ENCODE measurements around the gene CBX5. TPM values are rescaled to one million over a fixed set of nuclear protein-coding genes. Genes with fewer than 3 reads are reported as not detected.

Gene CBX5
- total and polyA plus RNA-seq, 7 donors = 3.0 to 30.7 (median 18.6) TPM

- peak; percentile 81 for DNase-seq
- Histone ChIP-seq H3K9me3 (no peaks in the 10 kb centered on the region), H3K4me3 (no peak overlapping the region), H3K27ac (no peak overlapping the region), H3K27me3 (peaks cover 5 to 85% (median 43%) of the 10 kb centered on the region in 3 donors), H3K4me1 (no peaks in the 10 kb centered on the region), H3K36me3 (no peaks in the 10 kb centered on the region)
- intact Hi-C loops (cut with DNase I) = no loop called here
- TF ChIP-seq POLR2A (IDR thresholded peaks at IDR 0.05) = no peak
- peak; percentile 57 to 89 (median 83) for TF ChIP-seq CTCF (IDR thresholded peaks at IDR 0.05)
- 13 to 27% methylated on average over 16 of the region's 16 CpGs for WGBS, 2 donors
These were observed 72.2 kb downstream of the CBX5 start for GRCh38 chr12:54207539-54208294.

- Histone ChIP-seq H3K36me3 (no peaks in the 10 kb centered on the region), H3K4me1 (no peaks in the 10 kb centered on the region), H3K4me3 (no peak overlapping the region), H3K27ac (no peak overlapping the region), H3K9me3 (no peaks in the 10 kb centered on the region), H3K27me3 (peaks cover 0 to 79% (median 38%) of the 10 kb centered on the region in 3 donors)
- TF ChIP-seq POLR2A (IDR thresholded peaks at IDR 0.05) (no peak), EP300 (IDR thresholded peaks at IDR 0.05) (no peak), POLR2AphosphoS5 (IDR thresholded peaks at IDR 0.05) (no peak), CTCF (IDR thresholded peaks at IDR 0.05) (no peak)
- WGBS, 2 donors = 33 to 79% methylated on average over 1 of the region's 1 CpG
- no peak for DNase-seq
- intact Hi-C loops (cut with DNase I) = no loop called here
These were observed 73.1 kb downstream of the CBX5 start for GRCh38 chr12:54206791-54207190.

GRCh38 chr12:54204316-54204715 is 75.6 kb downstream of the CBX5 start:
- intact Hi-C loops (cut with DNase I) = no loop called here
- no peaks in the 10 kb centered on the region for H3K4me1 ChIP-seq

GRCh38 chr12:54201001-54201794 is 78.7 kb downstream of the CBX5 start:
- intact Hi-C loops (cut with DNase I) = no loop called here
- WGBS, 2 donors = 16 to 21% methylated on average over 8 of the region's 8 CpGs

More at GRCh38 chr12:54204316-54204715, 75.6 kb downstream of the CBX5 start:
- H3K36me3 ChIP-seq = no peaks in the 10 kb centered on the region
- no peak for DNase-seq
- no peaks in the 10 kb centered on the region for H3K9me3 ChIP-seq
- 73 to 78% methylated on average over 7 of the region's 7 CpGs for WGBS, 2 donors
- TF ChIP-seq EP300 (IDR thresholded peaks at IDR 0.05) = no peak
- no peak for TF ChIP-seq CTCF (IDR thresholded peaks at IDR 0.05)
- no peak for TF ChIP-seq POLR2A (IDR thresholded peaks at IDR 0.05)
- TF ChIP-seq POLR2AphosphoS5 (IDR thresholded peaks at IDR 0.05) = no peak
- H3K27me3 ChIP-seq = peaks cover 0 to 79% (median 33%) of the 10 kb centered on the region in 3 donors
- H3K27ac ChIP-seq = no peak overlapping the region
- H3K4me3 ChIP-seq = no peak overlapping the region

More at GRCh38 chr12:54201001-54201794, 78.7 kb downstream of the CBX5 start:
- Histone ChIP-seq H3K9me3 (no peaks in the 10 kb centered on the region), H3K27ac (no peak overlapping the region), H3K36me3 (no peaks in the 10 kb centered on the region), H3K27me3 (peaks cover 0 to 90% (median 45%) of the 10 kb centered on the region in 3 donors), H3K4me3 (no peak overlapping the region), H3K4me1 (no peaks in the 10 kb centered on the region)
- DNase-seq = peak; percentile 77
- TF ChIP-seq POLR2A (IDR thresholded peaks at IDR 0.05) (no peak), EP300 (IDR thresholded peaks at IDR 0.05) (no peak), POLR2AphosphoS5 (IDR thresholded peaks at IDR 0.05) (no peak), CTCF (IDR thresholded peaks at IDR 0.05) (peak; percentile 82 to 99 (median 94))

All from sigmoid colon (tissue), 7 donors.